Sciatic nerve (tissue), 2 donors: ENCODE measurements around the gene CMPK1. TPM values are rescaled to one million over a fixed set of nuclear protein-coding genes. Genes with fewer than 3 reads are reported as not detected.

Source experiments
- ATAC-seq: fragments of 200-7000 bp; cut with Tn5 transposase; one replicate; pipeline ENCODE4 v1.9.1; 2020; ENCODE audit warnings: mild to moderate bottlenecking, moderate library complexity
- DNase-seq: peaks from one replicate; pipeline ENCODE4 v3.0.0-alpha.2; 2020; ENCODE audit warnings: low spot score
- intact Hi-C: fragments of 100-400 bp; cut with DNase I; formaldehyde crosslinking; loops from one replicate; pipeline ENCODE4 v1.14.2; 2022
- total RNA-seq: library from RNA; stranded (reverse); fragmentation: NEBNext Ultra II Directional; extraction: Animal tissue kit (Norgen Biotek cat#: 25700); gene quantifications from one replicate; pipeline ENCODE4 v1.2.1, GENCODE V29; 2021
- donor health status: DM: no; HTN: no; CAD: no.
- donor health status: DM: no; HTN: no; CAD: no.

Gene CMPK1
- total RNA-seq, 1 donor from 2014 or later, result 111 TPM

GRCh38 chr1:47415728-47416318 lies 82.2 kb downstream of the CMPK1 start, which contains the start of gene FOXE3:
TSS of gene FOXE3 (plus strand) at chr1:47416285. CDS start at chr1:47416316, 31 bp downstream.
- ATAC-seq (no peak), DNase-seq (no peak)
- intact Hi-C loops, result no loop called here

DNA sequence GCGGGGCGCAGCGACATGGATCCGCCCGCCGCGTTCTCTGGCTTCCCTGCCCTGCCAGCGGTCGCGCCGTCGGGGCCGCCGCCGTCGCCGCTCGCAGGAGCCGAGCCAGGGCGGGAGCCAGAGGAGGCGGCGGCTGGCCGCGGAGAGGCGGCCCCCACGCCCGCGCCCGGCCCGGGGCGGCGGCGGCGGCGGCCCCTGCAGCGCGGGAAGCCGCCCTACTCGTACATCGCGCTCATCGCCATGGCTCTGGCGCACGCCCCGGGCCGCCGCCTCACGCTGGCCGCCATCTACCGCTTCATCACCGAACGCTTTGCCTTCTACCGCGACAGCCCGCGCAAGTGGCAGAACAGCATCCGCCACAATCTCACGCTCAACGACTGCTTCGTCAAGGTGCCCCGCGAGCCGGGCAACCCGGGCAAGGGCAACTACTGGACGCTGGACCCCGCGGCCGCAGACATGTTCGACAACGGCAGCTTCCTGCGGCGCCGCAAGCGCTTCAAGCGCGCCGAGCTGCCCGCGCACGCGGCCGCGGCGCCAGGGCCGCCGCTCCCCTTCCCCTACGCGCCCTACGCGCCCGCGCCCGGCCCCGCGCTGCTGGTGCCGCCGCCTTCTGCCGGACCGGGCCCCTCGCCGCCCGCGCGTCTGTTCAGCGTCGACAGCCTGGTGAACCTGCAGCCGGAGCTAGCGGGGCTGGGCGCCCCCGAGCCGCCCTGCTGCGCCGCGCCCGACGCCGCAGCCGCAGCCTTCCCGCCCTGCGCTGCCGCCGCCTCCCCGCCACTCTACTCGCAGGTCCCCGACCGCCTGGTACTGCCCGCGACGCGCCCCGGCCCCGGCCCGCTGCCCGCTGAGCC lies 83.0 kb downstream of the CMPK1 start:
- intact Hi-C loops, result no loop called here
- DNase-seq (no peak), ATAC-seq (no peak)

DNA sequence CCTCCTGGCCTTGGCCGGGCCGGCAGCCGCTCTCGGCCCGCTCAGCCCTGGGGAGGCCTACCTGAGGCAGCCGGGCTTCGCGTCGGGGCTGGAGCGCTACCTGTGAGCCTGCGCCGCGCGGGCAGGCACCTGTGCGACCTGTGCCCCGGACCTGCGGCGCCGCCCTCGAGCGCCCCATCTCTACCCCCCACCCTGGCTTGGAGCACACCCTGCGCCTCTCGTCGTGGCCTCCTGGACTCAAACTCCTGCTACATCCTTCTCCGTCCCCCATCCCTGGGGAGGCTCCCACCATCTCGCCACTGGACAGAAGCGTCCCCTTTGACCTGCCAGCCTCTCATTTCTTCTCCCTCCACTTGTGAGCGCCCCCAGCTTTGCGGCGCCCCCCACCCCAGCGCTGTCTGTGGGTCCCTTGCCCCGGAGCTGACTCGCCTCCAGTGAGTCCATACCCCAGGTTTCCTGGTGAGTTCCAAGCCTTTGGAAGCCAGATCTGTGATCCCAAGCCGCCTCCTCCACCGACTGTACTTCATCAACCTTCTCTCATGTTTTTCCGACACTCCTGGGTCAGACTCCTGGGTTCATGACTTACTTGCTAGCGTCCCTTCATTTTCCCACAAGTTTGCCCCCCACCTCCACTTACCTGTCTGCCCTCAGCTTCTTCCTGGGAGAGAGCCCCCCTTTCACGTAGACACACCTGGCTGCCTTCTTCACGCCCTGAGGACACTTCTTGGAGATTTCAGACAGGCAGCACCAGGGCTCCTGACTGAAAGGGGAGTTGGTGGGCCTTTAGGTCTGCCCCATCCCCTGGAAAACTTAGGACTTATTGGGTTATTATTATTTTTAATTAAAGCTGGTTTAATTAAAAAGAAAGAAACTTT lies 83.8 kb downstream of the CMPK1 start:
- DNase-seq, result no peak

DNA sequence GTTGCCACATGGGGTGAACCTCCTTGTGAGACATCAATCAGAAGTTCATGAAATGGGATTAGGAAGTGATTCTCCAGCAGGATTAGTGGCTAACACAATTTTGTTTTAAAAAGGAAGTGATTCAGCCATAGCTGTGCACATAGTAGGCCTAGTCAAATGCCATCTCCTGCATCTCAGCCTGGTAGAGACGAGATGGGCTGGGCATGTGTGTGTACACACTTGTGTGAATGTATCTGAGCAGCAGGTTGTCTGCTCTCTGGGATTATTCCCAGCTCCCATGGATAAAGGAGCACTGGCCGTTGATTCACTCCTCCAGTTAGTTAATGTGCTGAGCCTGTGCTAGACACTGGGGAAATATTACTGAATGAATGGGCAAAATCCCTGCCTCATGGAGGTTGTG lies 84.5 kb downstream of the CMPK1 start:
- no peak for ATAC-seq
- intact Hi-C loops, result no loop called here
- no peak for DNase-seq

More for the DNA sequence above, 83.8 kb downstream of the CMPK1 start:
- intact Hi-C loops, result no loop called here
- no peak for ATAC-seq

- no peak for DNase-seq
- intact Hi-C loops, result no loop called here
- ATAC-seq, result no peak
Measured at GRCh38 chr1:47418681-47419325, 85.2 kb downstream of the CMPK1 start.

DNA sequence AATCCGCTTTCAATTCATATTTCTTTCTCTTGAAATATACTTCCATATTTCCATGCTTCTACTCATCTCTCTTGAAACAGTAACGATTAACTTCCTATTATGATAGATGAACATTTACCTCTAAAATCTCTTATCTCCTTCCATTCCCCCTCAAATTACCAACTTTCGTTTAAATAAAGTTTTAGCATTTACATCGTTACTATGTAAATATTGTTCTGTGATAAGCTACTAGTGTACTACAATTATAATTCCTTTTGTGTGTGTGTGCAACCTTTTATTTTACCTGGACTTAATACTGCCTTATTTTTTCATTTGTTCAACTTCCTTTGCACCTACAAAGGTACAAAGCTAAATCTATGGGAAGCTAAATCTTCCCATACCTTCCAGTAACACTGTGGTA lies 87.0 kb downstream of the CMPK1 start:
- intact Hi-C loops, result no loop called here
- DNase-seq (no peak), ATAC-seq (no peak)

DNA sequence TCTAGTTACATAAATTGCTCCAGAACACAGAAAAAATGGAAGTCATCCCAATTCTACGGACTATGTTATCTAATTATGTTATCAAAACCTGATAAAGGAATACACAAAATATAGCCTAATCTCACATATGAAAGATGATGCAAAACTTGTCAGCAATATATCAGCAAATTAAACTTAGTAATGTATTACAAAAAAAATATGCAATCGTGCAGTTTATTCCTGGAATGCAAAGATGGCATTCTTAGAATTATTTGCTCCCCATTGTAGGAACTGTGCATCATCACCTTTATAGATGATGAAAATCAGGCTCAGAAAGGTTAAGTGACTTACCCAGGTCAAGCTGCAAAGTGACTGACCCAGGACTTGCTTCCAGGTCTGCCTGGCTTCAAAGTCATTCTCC lies 90.3 kb downstream of the CMPK1 start:
- intact Hi-C loops, result no loop called here

GRCh38 chr1:47424336-47424982 lies 90.9 kb downstream of the CMPK1 start:
- no peak for DNase-seq
- intact Hi-C loops, result no loop called here
- peak; percentile 62 for ATAC-seq

More for the DNA sequence above, 90.3 kb downstream of the CMPK1 start:
- DNase-seq, result no peak
- no peak for ATAC-seq

Other genes starting within 250 kb of the CMPK1 start
- gene CYP4A22, start 196.3 kb upstream of the CMPK1 start, total RNA-seq, result 0.58 TPM
- gene PDZK1IP1, start 143.8 kb upstream of the CMPK1 start, total RNA-seq, result 2.4 TPM
- gene TAL1, start 101.6 kb upstream of the CMPK1 start, total RNA-seq, result 13.6 TPM
- 1.7 TPM for gene STIL, start 19.6 kb upstream of the CMPK1 start, total RNA-seq
- gene FOXE3, start 82.5 kb downstream of the CMPK1 start, total RNA-seq, result 0.27 TPM
- 12.3 TPM for gene FOXD2, start 104.3 kb downstream of the CMPK1 start, total RNA-seq